ENCODE measurements around the gene TOMM7.

TOMM7 gene

DNA sequence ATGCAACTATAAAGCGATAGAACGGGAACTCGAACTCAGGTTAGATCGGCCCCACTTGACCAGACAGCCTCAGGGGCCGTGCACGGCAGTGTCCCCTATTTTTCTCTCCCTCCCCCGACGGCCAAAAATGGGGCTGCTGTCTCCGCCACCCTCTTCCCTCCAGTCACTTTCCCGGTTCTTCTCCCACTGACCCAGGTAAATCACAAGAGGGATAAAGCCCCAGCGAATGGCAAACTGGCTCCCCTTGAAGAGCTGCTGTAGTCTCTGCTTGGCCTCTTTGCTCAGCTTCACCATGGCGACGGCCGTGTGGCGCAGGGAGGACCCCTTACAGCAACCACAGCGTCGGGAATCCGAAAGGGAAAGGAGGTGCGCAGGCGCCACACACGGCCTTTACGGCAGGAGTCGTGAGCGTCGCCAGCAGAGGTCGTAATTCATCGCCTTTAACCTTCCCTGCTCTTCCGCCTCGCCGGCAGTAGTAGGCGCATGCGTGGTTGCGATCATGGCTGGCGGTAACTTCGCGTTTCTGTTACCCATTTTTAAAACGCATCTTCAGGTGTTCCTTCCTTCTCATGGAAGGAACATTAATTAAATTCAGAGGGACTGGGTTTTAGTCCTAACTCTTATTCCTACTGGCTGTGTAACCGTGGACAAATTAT, at the start of gene TOMM7:
Gene TOMM7, minus strand, starts transcription at position 364 of the 656 bp plus-strand sequence. Its CDS starts 70 bp downstream, at position 294.
- Mint-ChIP-seq H3K4me1 (ENCODE audit: low read depth) (peaks cover 43% of the 10 kb centered on the region), H3K36me3 (ENCODE audit: low read depth) (peaks cover 34% of the 10 kb centered on the region), H3K27me3 (peaks cover 29% of the 10 kb centered on the region), H3K27ac (peak within 1 kb of the TSS; percentile 97), H3K9me3 (no peaks in the 10 kb centered on the region), H3K4me3 (peak within 1 kb of the TSS; percentile 98)
- DNase-seq: peak; percentile 85

GRCh38 chr7:22872096-22872807, 49.6 kb upstream of the TOMM7 start:
- Mint-ChIP-seq H3K9me3 (no peaks in the 10 kb centered on the region), H3K4me3 (no peak overlapping the region), H3K4me1 (ENCODE audit: low read depth) (peaks cover 9% of the 10 kb centered on the region), H3K36me3 (ENCODE audit: low read depth) (peaks cover 23% of the 10 kb centered on the region), H3K27ac (no peak overlapping the region), H3K27me3 (no peaks in the 10 kb centered on the region)
- no peak for DNase-seq

GRCh38 chr7:22871661-22872060, 49.0 kb upstream of the TOMM7 start:
- H3K9me3 Mint-ChIP-seq: no peaks in the 10 kb centered on the region
- no peaks in the 10 kb centered on the region for H3K27me3 Mint-ChIP-seq
- H3K36me3 Mint-ChIP-seq (ENCODE audit: low read depth): peaks cover 29% of the 10 kb centered on the region
- no peak for DNase-seq
- peaks cover 9% of the 10 kb centered on the region for H3K4me1 Mint-ChIP-seq (ENCODE audit: low read depth)
- no peak overlapping the region for H3K4me3 Mint-ChIP-seq
- no peak overlapping the region for H3K27ac Mint-ChIP-seq

GRCh38 chr7:22868509-22868908, 45.9 kb upstream of the TOMM7 start:
- Mint-ChIP-seq H3K9me3 (no peaks in the 10 kb centered on the region), H3K27ac (no peak overlapping the region), H3K4me3 (no peak overlapping the region), H3K4me1 (ENCODE audit: low read depth) (peaks cover 27% of the 10 kb centered on the region), H3K36me3 (ENCODE audit: low read depth) (peaks cover 57% of the 10 kb centered on the region), H3K27me3 (no peaks in the 10 kb centered on the region)
- DNase-seq: no peak

DNA sequence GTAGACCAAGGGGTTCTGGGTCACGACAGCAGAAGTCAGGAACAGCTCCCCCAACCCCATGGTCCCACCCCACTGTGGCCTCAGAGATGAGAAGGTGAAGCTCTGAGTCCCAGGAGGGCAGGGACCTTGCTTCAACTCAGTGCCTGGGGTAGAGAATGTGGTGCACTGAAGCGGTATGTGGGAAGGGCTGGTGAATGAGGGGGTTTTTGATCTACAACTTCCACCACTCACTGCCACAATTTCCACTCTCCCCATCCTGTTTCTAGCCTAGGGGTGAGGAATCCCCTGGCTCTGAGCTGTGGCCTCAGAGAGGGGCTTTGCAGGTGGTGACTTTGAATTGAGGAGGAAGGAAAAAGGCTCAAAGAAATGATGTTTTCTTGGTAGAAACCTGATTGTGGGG, 44.9 kb upstream of the TOMM7 start:
- Mint-ChIP-seq H3K4me1 (ENCODE audit: low read depth) (peaks cover 35% of the 10 kb centered on the region), H3K27me3 (no peaks in the 10 kb centered on the region), H3K9me3 (no peaks in the 10 kb centered on the region), H3K4me3 (no peak overlapping the region), H3K27ac (peak overlapping the region; percentile 48), H3K36me3 (ENCODE audit: low read depth) (peaks cover 65% of the 10 kb centered on the region)
- DNase-seq: no peak

DNA sequence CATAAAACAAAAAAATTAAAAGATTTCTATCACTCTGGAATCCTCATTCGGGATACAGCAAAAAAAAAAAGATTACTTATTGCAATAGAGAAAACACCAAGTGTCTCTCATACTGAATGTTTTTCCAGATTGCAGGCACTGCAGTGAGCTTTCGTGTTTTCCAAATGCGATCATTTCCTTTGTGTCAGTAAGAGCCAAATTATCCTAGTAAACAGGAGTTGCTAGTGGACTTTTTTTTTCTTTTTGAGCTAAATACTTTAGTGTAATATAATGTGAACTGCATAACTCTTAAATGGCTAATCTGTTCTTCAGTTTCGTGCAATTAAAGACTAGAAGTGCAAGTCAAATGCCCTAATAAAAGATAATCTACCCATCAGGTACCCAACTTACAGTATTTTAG, 44.4 kb upstream of the TOMM7 start:
- Mint-ChIP-seq H3K27me3 (no peaks in the 10 kb centered on the region), H3K36me3 (ENCODE audit: low read depth) (peaks cover 70% of the 10 kb centered on the region), H3K4me1 (ENCODE audit: low read depth) (peaks cover 35% of the 10 kb centered on the region), H3K9me3 (no peaks in the 10 kb centered on the region), H3K4me3 (no peak overlapping the region), H3K27ac (peak overlapping the region; percentile 48)
- no peak for DNase-seq

- H3K4me3 Mint-ChIP-seq: no peak overlapping the region
Observed at GRCh38 chr7:22865602-22865960, 42.9 kb upstream of the TOMM7 start.

DNA sequence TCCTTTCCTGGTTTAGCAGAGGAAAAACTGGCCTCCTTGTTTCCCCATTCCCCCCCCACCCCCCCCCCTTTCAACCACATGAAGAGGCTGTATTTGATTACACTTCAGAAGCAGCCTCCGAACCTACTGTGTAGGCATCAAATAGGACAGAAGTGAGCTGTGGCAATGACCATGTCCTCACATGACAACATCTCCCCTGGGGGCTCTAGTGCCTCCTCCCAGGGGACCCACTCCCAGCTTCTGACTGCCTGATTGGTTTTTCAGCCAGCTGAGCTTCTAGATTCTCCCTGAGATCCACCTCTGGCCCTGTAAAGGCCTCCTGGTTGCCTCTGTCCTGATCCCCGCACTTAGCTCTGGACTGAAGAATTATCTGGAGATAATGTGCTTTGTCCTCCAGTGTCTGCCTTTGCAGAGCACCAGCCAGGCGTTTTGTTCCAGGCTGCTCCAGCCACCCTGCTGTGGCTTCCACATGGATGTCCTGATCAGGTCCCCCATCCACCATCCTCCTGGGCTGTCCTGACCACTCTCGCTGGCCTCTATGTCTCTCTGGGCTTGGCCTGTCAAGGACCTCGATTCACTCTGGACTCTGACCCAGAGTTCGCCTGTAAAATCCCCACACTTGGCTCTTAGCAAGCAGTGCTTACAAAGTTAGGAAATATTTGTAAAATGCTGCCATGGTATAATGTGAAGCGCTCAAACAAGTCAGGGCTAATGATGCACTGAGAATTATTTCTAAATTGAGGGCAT, 42.4 kb upstream of the TOMM7 start:
- H3K9me3 Mint-ChIP-seq: no peaks in the 10 kb centered on the region
- H3K4me3 Mint-ChIP-seq: no peak overlapping the region
- peak overlapping the region; percentile 83 for H3K27ac Mint-ChIP-seq
- DNase-seq: no peak
- H3K36me3 Mint-ChIP-seq (ENCODE audit: low read depth): peaks cover 85% of the 10 kb centered on the region
- peaks cover 42% of the 10 kb centered on the region for H3K4me1 Mint-ChIP-seq (ENCODE audit: low read depth)
- no peaks in the 10 kb centered on the region for H3K27me3 Mint-ChIP-seq

More at GRCh38 chr7:22865602-22865960, 42.9 kb upstream of the TOMM7 start:
- no peak for DNase-seq
- Mint-ChIP-seq H3K36me3 (ENCODE audit: low read depth) (peaks cover 82% of the 10 kb centered on the region), H3K27ac (peak overlapping the region; percentile 61), H3K27me3 (no peaks in the 10 kb centered on the region), H3K4me1 (ENCODE audit: low read depth) (peaks cover 39% of the 10 kb centered on the region), H3K9me3 (no peaks in the 10 kb centered on the region)

DNA sequence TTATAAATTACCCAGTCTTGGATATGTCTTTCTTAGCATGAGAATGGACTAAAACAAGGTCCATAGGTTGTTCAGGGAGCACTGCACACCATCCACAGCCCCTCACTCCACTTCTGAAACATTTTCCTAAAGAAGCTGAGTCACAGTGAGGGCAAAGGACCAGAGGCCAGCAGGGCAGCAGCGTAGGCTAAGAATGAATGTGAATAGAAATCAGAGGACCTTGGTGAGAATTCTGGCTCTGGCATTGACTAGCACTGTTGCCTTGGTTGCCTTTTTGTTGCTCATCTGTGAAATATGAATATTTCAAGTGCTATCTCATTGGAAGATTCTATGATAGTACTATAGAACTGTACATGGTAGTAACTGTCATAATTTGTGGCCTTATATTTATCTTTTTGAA, 41.7 kb upstream of the TOMM7 start:
- no peak for DNase-seq
- Mint-ChIP-seq H3K27me3 (no peaks in the 10 kb centered on the region), H3K36me3 (ENCODE audit: low read depth) (peaks cover 90% of the 10 kb centered on the region), H3K9me3 (no peaks in the 10 kb centered on the region), H3K4me1 (ENCODE audit: low read depth) (peaks cover 50% of the 10 kb centered on the region), H3K4me3 (no peak overlapping the region), H3K27ac (peak overlapping the region; percentile 83)

GRCh38 chr7:22863156-22863899, 40.7 kb upstream of the TOMM7 start:
- H3K27ac Mint-ChIP-seq: peak overlapping the region; percentile 83
- H3K36me3 Mint-ChIP-seq (ENCODE audit: low read depth): peaks cover 91% of the 10 kb centered on the region
- no peaks in the 10 kb centered on the region for H3K27me3 Mint-ChIP-seq
- DNase-seq: no peak
- no peak overlapping the region for H3K4me3 Mint-ChIP-seq
- H3K9me3 Mint-ChIP-seq: no peaks in the 10 kb centered on the region
- peaks cover 59% of the 10 kb centered on the region for H3K4me1 Mint-ChIP-seq (ENCODE audit: low read depth)

- Mint-ChIP-seq H3K4me1 (ENCODE audit: low read depth) (peaks cover 68% of the 10 kb centered on the region), H3K4me3 (no peak overlapping the region), H3K9me3 (no peaks in the 10 kb centered on the region), H3K36me3 (ENCODE audit: low read depth) (peaks cover 93% of the 10 kb centered on the region), H3K27ac (no peak overlapping the region), H3K27me3 (no peaks in the 10 kb centered on the region)
- no peak for DNase-seq
Observed at GRCh38 chr7:22861576-22861975, 38.9 kb upstream of the TOMM7 start.

- H3K27ac Mint-ChIP-seq: peak overlapping the region; percentile 90
- H3K4me1 Mint-ChIP-seq (ENCODE audit: low read depth): peaks cover 71% of the 10 kb centered on the region
- DNase-seq: no peak
- H3K9me3 Mint-ChIP-seq: no peaks in the 10 kb centered on the region
- H3K4me3 Mint-ChIP-seq: no peak overlapping the region
- peaks cover 93% of the 10 kb centered on the region for H3K36me3 Mint-ChIP-seq (ENCODE audit: low read depth)
- H3K27me3 Mint-ChIP-seq: no peaks in the 10 kb centered on the region
Observed at GRCh38 chr7:22860784-22861482, 38.3 kb upstream of the TOMM7 start.

GRCh38 chr7:22860337-22860736, 37.7 kb upstream of the TOMM7 start:
- Mint-ChIP-seq H3K27me3 (no peaks in the 10 kb centered on the region), H3K4me3 (no peak overlapping the region), H3K4me1 (ENCODE audit: low read depth) (peaks cover 74% of the 10 kb centered on the region), H3K9me3 (no peaks in the 10 kb centered on the region), H3K36me3 (ENCODE audit: low read depth) (peaks cover 94% of the 10 kb centered on the region), H3K27ac (peak overlapping the region; percentile 90)
- DNase-seq: no peak

All from activated T-cell treated with anti-CD3 and anti-CD28 coated beads, Interleukin-2, amount 50 U/mL, for 24 hours (primary cell).